Measurements from ENCODE around the gene FRMPD4.

Gene FRMPD4

DNA sequence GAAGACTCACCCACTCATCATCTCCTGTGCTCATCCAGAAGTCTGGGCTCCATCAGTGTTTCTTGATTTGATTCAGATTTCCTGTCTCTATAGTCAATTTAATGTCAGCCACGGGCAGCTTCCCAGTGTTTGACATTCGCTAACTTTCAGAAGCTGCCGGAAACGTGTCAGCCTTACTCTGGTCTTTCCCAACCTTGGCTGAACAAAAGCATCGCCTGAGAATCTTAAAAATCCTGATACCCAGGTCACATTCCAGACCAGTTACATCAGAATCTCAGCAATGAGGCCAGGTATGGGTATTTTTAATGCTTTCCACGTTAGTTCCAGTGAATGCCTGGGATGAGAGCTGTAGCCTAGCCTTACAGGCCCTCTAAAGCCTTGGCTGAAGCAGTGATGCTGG is 233.8 kb downstream of the FRMPD4 start:
- DNase-seq = no peak

DNA sequence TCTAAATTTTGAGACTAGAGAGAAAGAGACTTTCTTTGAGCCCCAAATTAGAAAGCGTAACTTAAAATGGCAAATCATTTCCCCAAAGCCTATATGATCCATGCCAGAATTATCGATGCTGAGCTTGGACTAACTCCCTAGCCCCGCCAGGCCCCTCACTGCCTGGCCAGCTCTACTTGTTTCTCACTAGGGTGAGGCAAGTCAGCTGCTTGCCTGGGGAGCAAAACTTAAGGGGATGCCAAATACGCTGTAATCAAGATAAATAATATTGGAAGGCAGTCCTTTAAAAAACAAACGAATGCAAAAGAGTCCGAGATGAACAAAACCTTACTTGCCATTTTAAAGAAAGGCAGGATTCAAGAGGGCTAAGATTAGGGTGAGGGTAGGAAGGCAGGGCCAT is 236.0 kb downstream of the FRMPD4 start:
- no peak for DNase-seq

DNA sequence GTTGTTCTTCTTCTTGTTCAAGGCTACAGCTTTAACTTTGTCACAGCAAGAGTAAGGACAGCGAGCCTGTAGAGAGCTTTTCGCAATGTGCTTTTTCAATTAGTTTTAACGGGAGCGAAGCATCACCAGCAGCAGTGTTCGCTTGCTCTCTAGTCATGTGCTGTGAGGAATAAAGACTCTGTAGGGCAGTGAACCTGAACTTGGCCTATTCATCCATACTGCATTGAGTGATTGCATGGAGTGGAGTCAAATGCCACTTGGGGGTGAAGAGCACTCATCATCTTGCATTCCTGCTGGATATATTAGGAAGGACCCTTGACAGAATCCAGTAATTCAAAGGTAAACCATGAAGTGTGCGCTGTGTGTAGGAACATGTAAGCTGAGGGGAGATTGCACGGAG is 240.0 kb downstream of the FRMPD4 start:
- no peak for DNase-seq

DNA sequence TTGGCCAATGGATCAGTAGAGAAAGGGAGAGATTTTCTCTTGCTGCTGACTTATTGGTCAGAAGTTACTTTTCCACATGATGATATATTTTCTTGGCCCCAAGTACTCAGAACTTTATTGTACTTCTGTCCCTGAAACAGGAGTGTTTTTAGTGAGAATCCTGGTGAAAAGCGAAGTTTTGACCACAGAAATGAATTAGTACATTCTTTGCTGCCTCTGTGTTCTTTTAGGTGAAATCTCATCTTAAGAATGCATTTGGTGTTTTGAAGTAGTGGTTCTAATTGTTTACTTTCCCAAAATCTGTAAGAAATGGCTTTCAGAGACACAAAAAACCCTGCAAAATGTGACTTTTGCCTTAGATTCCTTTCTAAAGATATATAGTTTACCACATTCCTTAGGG is 240.4 kb downstream of the FRMPD4 start:
- no peak for DNase-seq

DNA sequence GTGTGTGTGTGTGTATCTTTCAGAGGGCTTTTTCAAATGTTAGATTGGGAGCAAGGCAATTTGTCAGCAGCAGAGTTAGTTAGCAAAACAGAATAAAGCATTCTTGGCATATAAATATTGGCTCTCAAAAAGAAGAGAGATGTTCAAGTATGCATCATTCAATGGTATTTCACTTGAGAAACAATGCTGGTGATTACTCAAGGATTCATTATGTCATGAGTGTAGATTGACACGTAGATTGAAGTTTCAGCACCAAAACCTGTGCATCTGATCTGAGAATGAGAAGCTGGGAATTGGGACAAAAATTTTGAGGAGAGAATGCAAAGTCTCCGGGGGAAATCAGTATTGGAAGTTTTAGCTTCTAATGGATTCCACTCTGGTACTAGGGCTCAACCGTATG is 241.4 kb downstream of the FRMPD4 start:
- no peak for DNase-seq

DNA sequence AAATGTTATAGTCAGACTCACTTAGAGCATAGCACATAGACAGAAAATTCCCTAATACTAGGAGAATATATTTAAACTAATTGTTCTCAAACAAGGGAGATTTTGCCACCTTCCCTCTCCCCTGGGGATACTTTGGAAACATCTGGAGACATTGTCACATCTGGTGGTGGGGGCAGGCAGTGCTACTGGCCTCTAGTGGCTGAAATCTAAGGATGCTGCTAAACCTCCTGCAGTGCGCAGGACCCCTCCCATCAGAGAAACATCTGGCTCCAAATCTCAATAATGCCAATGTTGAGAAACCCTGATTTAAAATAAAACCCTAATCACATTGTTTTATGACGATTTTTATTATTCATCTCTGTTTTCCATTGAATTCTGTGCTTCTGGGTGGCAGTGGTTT is 244.9 kb downstream of the FRMPD4 start:
- no peak for DNase-seq

DNA sequence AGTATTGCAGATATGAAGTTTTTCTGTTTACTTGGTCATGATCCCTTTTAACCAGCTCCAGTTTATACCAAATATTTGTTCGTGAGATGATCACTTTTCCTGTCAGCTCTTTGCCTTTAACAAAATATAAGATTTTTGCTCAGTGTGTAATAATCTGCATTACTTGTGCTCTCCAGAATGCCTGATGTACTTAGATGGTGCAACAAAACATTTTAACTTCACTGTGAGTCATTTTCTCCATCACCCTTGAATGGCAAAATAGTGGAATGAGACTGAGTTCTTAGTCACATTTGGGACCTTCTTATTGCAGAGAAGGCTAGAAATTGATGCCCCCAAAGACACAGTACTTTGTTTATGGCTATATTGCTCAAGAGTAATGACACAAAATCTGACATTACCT is 252.0 kb downstream of the FRMPD4 start:
- no peak for DNase-seq

DNA sequence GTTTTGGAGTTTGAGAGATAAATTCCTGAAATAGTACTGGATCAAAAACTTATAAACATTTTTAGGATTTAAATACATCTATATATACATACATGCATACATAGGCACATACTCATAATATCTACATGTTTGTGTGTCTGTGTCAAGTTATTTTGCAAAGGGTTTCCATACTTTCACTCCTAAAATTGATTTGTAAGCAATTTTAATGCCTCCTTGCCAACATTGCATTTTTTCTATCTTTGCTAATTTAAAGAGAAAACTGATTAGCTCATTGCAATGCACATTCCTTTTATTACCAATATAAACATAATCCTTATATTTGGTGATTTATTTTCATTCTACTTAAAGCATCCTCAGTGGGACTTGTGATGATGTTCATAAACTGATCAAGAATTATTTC is 258.3 kb downstream of the FRMPD4 start:
- no peak for DNase-seq

DNA sequence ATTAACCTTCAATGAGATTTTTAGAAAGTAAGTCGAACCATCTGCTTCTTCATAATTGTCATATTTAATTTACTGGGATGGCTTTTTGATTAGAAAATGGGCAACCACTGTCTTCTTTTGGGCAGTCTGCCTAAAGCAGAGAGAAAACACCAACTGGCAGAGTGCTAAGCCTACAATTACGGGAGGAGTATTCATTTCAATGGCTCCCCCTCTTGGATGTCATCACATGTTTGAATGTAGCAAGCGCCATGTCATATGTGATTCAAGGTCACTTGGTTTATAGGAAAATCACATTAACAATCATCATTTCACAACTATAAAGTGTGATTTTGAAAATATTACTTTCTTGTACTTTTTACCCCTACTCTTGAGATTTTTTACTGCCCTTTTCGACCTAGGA is 261.9 kb downstream of the FRMPD4 start:
- DNase-seq = no peak

DNA sequence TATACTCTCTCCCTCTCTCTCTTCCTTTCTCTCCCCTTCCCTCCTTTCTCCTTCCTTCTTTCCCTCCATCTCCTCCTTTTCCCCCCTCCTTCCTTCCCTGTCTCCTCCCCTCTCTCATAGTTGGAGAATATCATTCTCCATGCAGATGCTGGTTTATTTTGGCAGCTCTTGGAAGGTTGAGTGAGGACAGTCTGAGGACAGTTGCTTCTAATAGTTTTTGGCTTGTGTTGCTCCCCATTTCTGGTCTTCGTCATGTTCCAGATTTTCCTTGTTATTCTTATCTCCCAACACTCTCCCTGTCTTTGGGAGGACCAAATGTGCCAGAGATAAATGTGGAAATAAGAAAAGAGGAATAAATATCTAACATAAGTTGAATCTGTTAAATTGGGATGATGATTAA is 263.0 kb downstream of the FRMPD4 start:
- no peak for DNase-seq

DNA sequence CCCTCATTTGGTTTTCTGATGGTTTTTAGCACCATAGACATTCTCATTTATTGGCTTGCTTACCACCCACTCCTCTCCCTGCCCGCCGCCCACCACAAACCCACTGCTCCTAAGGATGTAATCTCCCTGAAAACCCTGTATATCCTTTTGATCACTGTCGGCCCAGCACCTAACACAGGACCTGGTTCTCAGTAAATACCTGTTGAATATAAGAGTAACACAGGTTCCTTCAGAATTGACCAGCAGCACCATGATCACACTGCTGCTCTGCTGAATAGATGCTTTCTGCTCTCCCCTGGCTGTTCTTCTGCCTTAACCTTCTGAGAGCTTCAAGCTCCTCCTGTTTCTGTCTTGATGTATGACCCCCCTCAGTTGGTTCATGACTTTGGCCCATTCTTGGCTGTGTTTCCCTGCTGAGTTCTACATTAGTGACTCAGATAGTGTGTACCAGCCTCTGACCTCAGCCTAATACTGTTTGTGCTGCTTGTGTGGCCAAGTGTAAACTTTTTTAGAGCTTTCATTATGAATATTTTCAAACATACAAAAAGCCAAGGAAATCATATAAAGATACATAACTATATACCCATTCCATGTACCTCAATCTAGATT is 265.3 kb downstream of the FRMPD4 start:
- no peak for DNase-seq

DNA sequence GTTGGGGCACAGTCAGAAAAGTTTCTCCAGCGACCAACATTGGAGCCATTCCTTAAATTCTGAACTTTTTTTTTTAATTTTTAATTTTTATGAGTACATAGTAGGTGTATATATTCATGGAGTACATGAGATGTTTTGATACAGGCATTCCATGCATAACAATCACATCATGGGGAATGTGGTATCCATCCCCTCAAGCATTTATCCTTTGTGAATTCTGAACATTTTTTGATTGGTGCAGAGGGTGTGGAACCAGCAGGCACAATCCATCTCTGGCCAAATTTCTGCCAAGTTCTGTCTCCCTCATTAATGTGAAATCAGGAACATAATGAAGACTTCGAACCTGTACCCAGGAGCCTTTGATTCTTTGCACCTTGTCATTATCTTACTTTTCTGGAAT is 267.0 kb downstream of the FRMPD4 start:
- DNase-seq = no peak

DNA sequence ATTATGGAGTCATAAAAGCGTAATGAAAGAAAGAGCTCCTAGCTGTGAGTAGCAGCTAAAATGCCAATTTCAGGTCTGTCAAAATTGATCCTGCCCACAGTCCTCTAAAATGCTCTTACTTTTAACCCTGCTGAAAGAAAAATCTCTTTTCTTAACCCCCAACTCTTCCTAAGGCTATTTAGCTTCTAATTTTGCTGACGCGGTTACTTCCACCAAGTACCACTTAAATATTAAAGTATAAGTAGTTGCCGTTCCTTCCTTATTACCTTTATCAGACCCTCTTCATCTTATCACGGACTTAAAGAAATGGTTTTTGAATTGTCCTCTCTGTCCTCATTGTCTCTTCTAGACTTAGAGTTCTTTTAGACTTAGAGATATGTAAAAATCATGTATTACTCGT is 272.2 kb downstream of the FRMPD4 start:
- no peak for DNase-seq

DNA sequence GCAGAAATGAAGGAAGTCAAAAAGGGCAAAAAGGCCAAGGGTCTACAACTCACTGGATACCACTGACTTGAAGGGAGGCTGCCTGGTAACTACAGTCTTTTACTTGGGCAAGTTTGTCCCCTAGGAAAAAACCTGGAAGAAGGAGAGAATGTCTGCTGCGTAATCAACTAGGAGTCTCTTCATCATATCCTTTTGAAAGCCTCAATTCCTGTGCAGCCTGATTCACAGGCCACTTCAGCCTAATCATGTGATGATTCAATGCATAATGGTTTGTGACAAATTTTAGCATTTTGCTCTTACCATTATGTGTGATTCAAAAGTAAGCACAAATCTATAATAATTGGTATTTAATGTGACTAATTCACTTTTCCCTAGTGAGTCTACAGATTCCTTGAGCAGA is 273.6 kb downstream of the FRMPD4 start:
- no peak for DNase-seq

DNA sequence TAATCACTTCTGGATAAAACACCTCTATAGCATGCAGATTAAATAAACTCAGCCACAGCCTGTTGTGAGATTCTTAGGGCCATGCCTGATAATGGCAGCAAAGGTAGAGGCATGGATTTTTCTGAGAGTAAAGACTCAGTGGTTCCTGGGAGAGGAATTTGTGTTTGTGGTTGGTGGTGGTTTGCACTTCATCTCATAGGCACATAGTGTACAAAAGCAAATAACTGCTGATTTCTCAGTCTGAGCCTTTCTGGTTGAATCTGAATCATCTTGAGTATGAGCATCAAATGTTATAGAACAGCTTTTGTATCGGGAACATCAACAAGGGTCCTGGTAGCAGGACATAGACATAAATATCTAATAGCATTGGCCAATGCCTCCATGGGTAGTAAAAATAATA is 274.3 kb downstream of the FRMPD4 start:
- DNase-seq = no peak

DNA sequence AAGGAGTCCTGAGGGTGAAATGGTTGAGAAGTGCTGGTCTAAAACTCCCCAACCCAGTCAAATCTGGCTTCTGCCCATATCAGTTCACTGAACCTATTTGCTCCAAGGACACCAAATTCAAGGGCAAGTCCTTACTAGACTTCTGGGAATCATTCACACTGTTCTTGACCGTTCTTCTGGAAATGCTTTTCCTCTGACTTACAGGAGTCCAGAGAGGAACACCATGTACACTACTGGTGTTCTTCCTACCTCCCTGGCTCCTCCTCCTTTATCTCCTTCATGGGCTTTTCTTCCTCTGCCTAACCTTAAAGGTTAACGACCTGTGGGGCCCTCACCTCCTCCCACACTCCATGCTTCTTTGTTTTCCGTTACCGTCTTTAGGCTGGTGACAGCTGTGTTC is 281.3 kb downstream of the FRMPD4 start:
- no peak for DNase-seq

DNA sequence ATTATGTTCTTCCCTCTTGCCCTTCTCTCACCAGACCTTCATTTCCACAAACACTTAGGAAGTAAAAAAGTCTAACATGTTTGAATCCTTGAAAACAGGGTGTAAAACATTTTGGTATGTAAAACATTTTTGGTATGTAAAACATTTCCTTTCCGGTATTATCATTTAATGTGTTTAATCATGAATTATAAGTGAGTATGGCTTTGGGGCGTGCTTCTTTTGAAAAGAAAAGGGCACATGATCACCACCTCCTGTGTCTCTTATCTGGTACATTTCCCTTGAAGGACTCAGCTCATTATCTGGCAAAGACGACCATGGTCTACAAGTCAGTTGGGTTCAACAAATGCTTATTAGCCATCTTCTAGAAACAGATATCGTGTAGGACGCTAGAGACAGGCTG is 283.6 kb downstream of the FRMPD4 start:
- DNase-seq = no peak

DNA sequence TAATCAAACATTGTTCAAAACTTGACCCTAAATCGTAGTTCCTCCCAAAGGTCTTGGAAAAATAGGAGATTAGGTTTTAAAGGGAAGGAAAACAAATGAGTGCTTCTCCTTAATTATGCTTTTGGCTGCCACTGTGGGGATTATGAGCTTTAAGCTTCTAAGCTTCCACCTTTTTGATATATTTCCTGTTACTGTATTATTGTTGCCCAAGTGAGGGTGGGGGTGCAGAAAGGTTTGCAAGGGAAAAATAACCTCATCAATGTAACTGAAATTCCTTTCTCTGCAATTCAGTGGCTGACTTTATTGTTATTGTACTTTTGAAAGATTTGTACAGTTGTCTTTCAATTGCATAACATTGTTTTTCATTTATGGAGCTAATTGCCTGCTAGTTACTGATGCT is 285.1 kb downstream of the FRMPD4 start:
- DNase-seq = no peak

DNA sequence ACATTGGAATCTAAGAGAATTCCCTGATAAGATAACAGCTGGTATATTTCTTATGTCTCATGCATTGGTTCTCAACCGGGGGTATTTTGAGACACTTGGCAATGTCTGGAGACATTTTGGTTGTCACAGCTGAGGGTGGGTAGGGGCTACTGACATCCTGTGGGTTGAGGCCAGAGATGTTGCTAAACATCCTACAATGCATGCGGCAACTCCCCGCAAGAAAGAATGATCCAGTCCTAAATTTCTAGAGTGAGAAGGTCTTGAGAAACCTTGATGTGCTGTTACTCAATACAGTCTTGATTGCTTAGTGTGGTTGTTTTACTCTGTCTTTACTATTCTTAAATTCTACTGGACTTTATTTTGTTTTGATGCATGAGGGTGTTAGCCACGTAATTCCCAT is 287.2 kb downstream of the FRMPD4 start:
- DNase-seq = no peak

DNA sequence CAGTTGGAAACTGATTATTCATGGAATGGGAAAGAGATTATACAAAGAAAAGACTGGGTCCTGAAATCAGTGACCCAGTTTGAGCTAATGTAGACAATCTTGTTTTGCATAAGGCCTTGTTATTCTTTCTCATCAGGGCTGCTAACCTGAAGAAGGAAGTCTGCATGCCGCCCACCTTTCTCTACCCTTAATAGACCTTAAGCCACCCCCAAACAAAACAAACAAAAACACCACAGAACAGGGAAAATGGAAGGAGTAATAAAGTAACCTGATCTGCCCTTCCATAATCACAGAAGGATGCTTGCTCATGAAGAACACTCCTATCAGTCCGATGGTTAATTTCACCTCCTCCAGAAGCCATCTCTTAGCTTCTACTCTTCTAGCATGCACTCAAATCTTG is 288.1 kb downstream of the FRMPD4 start:
- DNase-seq = no peak

DNA sequence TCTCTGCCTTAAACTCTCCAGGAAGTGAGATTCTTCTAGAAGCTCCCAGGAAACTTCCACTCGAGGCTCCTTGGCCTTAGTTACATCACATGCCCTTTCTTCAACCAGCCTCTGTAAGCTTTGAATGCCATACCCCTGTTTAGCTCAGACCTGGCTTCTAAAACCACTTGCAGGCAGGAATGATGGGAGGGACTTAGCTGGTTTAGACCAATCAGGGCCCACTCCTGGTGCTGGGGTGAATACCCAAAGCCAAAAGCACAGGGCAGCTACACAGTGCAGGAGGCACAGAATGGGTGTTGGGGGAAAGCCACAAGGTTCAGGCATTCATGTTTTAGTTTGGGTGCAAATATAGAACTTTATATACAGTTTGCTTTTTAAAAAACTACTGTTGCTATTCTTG is 296.2 kb downstream of the FRMPD4 start:
- DNase-seq = no peak

DNA sequence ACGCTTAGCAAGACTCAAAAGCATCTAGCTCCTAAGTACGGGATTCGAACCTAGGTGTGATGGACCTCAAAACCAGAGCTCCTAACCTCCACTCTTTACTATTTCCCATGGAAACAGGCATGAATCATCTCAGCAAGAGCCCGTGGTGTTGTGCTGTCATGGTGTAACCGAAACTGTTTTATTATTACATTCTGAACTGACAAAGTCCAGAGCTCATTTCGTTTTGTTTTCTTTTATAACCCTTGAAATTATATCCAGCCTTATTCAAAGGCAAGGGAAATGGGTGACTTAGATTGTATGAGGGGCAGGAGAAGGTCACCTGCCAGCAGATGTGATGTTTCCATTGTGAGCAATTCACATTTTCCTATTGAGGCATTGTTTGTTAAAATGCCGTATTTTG is 301.1 kb downstream of the FRMPD4 start:
- DNase-seq = no peak

DNA sequence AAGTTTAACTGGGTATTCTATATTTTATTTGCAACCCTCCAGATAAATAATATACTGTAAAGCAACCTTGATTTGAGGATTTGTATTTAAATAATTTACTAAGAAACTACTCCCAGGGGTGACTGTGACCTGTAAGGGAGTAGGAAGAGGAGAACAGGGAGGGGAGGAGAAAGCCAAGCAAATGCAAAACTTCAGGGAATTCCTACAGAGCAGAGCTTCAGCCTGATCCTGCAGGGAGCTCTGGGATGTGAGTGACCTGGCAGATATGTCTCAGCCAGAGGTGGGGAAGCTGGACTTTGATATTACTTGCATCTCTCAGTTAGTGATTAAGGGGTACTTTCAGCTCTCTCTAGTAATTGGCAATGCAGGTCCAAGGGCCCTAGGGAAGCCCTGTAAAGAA is 302.0 kb downstream of the FRMPD4 start:
- DNase-seq = no peak

DNA sequence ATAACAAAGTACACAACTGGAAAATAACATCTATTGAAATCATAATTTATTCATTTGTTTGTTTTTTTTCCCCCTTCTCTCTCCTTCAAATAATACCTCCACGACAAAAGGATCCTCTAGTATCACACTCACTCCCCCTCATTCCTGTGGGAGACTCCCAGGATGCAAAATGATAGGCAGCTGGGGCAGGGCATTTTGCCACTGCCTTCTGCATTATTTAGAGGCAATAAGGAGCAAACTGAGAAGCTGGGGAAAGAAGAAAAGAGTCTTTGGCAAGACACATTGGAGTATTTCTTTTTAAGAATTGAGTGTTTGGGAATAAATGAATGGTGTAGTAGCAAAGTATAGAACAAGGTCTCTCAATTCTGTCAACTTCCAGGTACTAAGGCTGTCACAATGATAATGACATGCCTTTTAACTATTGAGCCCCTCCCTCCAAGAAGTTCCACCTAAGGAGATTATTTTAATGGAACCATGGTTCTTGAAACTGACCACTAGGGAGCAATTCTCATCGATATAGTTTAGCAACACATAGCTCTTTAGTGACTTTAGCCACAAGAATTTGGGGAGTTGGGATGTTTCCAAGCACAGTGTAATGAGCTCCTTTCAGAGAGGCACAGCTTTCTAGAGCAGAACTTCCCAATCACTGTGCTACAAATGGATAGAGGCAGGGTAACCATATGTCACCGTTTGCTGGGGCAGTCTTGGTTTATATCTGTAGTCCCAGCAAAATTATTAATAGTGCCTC is 303.3 kb downstream of the FRMPD4 start:
- DNase-seq = no peak

DNA sequence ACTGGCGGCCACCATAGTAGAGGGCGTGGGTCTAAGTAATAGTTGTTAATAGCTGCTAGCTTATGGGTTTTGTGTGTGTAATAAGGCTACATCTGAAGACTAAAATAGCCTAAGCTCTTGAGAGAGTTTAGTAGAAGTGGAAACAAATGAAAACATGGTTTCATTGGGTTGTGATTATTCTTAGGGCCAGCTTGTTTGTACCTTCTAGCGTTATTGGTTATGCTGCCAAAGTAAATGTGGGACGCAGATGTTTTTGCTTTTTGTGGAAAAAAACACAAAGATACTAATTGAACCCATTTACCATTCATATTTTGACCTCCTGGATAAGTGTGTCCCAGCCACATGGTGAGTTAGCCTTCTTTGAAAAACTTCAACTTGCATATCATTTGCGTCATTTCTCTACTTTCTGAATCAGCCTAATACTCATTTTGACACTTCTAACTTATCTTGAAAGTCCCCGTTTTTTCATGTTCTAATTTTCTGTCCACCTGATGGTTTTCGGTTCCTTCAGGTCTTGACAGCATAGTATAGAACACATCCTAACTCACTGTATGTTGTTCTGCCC is 305.3 kb downstream of the FRMPD4 start:
- peak in 1 of 5 donors; percentile 53 for DNase-seq
